Activated CD4-positive, alpha-beta T cell treated with anti-CD3 and anti-CD28 coated beads for 4 hours (primary cell): ENCODE data around the gene SLC25A17.
"Not testable (repeated sequence)": the region's sequence is repeated elsewhere in the genome, so short reads cannot be mapped to it uniquely, and the experiment has no call there.

Experiments
- DNase-seq, 2 donors: peaks; one replicate each; pipeline ENCODE4 v3.0.0-alpha.2; 2020

The SLC25A17 gene, protein sequence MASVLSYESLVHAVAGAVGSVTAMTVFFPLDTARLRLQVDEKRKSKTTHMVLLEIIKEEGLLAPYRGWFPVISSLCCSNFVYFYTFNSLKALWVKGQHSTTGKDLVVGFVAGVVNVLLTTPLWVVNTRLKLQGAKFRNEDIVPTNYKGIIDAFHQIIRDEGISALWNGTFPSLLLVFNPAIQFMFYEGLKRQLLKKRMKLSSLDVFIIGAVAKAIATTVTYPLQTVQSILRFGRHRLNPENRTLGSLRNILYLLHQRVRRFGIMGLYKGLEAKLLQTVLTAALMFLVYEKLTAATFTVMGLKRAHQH

DNA sequence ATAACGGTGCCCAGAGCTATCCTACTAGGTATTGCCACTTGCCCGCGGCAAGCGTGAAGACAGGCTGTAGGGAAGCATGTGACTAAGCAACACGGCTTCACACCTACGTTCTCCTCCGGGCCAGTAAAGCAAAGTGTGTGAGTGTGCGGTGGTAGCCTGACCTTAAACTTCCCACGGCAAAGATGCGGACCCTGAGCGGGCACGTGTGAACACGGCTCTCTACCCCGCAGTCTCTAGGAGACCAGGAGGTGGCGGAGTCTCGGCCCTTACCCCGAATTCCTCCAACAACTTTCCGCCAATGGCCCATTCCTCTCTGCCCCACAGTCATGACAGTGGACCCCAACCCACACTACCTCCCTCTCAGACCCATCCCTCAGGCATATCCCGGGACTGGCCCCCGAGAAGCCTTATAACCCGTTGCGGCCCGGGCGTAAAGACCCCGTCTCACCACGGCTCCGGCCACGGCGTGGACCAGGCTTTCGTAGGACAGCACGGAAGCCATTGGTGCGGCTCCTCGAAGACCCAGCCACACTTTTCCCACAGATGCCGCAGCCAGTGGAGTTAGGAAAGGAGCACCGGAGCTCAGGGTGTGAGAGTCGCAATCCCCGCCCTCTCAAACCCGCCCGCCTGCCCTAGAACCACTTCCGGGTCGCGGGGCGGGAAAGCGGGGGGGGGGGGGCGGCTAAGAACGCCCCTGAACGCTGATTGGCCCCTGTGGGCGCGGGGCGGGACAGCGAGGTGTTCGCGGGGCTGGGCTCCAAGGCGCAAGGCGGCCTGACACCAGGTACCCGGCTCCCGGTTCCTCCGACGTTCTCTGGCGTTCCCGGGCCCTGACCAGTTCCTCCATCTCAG, at the start of gene SLC25A17:
Gene SLC25A17, minus strand, starts transcription at position 600 of the 852 bp plus-strand sequence. Its CDS starts 98 bp downstream, at position 502.
- DNase-seq = peak; percentile 86 to 87

DNA sequence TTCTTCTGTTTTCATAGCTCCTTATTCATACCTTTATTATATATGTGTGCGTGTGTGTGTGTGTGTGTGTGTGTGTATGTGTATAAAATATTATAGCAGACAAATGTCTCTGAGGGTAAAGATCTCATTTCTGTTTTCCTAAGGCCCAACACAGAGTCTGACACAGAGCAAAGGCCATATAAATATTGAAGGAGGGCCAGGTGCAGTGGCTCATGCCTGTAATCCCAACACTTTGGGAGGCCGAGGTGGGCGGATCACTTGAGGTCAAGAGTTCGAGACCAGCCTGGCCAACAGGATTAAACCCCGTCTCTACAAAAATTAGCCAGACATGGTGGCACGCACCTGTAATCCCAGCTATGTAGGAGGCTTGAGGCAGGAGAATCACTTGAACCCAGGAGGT, 49.2 kb upstream of the SLC25A17 start:
- DNase-seq = not testable (repeated sequence)

DNA sequence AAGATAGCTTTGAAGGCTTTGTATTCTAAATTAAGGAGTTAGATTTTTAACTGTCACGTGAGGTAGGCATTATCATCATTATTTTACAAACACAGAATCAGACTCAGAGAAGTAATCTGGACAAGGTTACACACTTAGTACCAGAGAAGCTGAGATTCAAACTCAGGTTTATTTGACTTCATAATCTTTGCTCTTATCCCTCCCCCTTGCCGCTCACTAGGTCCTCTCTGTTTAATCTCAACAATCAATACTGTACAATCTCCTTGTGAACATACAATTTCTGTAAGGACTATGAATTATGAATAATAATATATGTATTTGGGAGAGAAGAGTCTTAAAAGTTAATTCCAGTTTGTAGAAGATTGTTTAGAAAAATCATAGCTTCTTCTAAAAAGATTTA, 48.0 kb upstream of the SLC25A17 start:
- no peak for DNase-seq

DNA sequence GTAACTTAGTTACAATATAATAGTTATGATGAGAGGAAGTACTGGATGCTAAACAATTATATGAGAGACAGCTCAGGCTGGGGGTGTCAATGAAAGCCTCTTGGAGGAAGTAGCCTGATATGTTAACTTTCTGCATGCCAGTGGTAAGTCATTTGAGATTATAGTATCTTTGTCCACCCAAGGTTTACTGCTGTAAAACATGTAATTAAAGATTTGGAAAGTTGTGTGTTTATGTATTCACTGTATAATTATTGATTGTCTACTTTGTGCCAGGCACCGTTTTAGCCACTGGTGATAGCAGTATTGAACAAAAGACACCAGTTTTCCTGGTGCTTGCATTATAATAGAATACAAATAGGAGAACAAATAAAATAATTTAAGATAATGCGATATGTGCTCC, 43.4 kb upstream of the SLC25A17 start:
- no peak for DNase-seq

DNA sequence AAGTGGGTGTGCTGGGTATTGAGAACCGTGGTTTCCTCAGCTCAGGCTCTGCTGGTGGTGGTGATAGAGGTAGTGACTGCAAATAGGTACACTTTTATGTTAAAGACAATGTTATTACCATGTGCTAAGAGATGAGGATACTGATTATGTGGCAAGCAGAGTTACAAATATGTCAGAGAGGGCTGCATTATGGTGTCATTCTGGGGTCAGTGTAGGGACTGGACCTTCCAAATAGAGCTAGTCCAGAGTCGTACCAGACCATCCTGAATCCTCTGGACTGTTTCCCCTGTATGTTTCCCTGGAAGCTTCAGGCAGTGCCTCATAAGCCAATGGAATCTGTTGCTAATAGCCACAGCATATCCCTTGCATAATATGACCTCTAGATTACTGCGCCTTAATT, 42.9 kb upstream of the SLC25A17 start, which contains the start of gene DNAJB7:
Gene DNAJB7, minus strand, starts transcription at position 101 of the 400 bp plus-strand sequence. CDS start 119 bp downstream, outside the sequence.
- no peak for DNase-seq

DNA sequence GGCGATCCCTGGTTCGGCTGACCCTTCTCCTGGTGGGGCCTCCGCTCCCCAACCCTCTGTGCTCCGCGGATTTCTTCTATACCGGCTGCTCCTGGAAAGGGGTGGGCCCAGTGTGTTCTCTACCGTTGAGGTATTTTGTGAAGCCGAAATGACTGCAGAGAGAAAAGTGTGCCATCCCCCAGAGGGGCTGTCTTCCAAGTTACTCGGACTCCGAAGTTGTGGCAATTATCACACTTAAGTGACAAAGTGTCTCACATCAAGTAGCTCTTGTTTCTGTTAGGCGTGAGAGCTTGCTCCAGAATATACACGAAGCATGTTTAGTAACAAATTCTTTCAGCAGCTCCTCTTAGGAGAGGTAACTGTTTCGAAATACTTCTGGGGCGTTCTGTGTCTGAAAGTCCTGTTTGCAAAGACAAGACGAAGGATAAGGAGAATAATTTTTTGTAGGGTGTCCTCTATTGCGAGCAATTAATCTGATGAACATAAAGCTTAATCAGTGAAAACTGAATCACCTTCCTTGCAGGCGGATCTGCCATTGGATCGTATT, 38.2 kb upstream of the SLC25A17 start:
- DNase-seq = no peak

DNA sequence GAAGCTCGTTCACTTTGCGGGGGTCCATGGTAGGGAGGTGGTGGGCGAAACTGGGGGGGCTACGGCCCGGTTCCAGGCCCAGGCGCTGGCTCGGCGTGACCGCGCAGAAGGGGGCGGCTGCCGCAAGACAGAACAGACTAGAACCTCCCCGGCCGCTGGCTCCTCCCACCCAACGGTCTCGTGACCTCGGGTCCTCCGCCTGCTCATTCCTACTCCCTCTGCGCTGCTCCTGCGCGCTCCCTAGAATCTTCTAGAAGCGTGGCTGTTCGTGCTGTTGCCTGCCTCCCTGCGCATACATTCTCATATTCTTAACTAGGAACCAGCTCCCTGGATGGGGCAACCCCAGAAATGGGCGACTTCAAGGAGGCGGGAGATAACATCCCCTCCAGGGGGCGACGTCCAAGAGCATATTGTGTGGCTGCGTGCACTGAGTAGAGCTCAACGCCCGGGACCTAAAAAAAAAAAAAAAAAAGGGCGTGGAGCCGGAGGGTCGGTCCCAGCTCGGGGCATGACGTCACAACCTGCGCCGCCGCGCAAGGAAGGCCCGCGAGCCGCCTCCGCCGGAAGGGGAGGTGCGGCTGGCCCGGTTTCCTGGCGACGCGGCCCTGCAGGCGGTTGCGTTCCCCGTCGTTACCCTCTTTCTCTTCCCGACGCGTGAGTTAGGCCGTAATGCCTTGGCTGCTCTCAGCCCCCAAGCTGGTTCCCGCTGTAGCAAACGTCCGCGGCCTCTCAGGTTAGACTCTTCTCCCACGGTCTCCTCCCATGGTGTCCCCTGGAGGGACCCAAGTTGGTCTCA, 37.6 kb upstream of the SLC25A17 start, which contains the start of the genes ST13 and XPNPEP3:
Gene ST13, minus strand, starts transcription at position 127 of the 796 bp plus-strand sequence. Its CDS starts 99 bp downstream, at position 28.
Gene XPNPEP3, plus strand, starts transcription at position 636 of the 796 bp plus-strand sequence. Its CDS starts 34 bp downstream, at position 670.
- DNase-seq = peak; percentile 95 to 97

DNA sequence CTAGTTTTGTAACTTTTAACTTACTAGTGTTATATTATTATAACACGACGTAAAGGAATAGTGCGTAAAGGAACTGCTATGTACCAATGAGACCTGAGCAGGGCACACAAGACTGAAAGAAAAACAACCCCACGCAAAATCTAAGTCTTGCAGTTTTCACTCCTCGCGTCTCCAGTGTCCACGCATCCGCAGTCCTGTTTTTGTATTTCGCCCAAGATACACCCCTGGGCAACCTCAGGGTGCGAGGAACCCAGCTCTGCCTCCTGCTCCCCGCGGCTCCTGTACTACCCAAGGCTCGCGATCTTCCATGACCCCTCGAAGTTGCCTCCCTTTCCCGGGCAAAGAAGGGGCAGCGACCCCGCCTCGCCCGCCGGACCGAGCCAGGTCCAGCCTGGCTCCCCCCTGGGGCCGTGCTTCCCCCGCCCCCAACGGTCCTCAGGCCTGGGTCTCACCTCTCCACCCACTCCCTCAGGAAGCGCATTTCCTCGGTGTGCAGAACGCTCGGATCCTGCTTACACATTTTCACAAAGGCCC, 36.9 kb upstream of the SLC25A17 start:
- no peak for DNase-seq

DNA sequence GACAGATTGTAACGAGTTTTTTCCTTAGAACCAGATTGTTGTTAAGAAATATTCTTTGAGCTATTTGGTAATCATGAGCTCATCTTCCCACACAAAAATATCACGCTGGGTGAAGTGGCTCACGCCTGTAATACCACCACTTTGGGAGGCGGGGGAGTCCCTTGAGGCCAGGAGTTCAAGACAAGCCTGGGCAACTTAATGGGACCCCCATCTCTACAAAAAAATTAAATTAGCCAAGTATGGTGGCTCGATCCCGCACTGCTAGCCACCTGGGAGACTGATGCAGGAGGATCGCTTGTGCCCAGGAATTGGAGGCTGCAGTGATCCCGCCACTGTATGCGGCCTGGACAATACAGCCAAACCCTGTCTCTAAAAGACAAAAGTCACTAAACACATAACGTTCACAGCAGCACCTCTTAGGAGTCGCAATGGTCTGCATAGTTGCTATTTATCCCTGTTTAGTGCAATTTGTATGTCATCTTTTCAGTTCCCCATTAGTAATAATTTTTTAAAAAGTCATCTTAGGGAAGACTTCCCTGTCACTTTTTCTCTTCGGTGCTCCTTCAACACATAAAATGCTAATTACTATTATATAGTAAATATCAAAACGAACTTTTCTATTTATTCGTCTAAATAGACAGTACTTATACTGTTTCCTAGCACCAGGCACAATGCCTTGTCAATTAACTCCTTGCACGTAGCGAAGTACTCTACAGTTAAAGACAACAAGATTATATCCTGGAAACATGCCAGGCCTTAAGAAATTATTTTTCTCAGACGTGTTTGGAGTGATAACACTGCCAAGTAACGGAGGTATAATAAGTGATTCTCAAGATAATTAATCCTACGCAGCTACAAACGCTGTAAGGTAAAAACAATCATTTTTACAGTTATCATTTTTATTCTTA, 36.2 kb upstream of the SLC25A17 start:
- DNase-seq = peak in 1 of 2 donors; percentile 4

DNA sequence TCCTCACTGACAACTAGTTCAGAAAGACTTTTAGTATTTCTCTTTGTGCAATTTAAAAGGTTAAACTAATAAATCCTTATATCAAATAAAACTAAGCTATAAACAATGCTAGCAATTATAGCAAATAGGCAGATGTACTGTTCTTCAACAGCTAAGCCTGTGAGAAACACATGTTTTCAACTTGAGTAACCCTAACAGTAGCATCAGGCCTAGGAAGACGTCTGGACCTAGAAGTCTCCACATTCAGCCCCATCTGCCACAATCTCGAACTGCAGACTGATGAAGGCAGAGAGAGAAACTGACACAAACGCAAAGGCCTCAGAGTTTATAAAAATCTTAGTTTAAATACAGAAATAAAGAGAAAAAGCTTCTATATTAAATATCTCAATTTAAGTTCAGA, 34.8 kb upstream of the SLC25A17 start:
- DNase-seq = no peak

DNA sequence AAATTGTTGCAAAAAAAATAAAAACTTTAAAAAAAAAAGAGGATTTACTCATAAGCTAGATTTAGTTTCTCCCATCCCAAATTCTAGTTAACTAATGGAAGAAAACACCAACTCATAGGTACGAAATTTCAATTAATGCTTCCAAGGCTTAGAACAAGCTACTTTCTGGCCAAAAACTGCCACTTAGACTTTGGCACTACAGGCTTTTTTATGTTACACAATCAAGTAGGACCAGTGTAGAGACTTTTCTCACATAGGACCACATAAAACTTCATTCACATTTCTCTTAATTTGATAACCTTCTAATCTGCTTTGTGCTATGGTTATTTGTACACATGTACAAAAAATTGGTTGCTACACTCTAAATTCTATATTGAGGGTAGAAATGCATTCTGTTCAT, 34.2 kb upstream of the SLC25A17 start:
- no peak for DNase-seq

DNA sequence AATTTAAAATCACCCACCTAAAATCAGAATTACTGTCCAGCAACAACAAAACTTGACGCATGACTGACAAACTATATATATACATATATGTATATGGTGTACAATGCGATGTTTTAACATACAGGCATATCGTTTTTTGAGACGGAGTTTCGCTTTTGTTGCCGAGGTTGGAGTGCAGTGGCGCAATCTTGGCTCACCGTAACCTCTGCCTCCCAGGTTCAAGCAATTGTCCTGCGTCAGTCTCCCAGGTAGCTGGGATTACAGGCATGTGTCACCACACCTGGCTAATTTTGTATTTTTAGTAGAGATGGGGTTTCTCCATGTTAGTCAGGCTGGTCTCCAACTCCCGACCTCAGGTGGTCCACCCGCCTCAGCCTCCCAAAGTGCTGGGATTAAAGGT, 26.7 kb upstream of the SLC25A17 start:
- DNase-seq = not testable (repeated sequence)

DNA sequence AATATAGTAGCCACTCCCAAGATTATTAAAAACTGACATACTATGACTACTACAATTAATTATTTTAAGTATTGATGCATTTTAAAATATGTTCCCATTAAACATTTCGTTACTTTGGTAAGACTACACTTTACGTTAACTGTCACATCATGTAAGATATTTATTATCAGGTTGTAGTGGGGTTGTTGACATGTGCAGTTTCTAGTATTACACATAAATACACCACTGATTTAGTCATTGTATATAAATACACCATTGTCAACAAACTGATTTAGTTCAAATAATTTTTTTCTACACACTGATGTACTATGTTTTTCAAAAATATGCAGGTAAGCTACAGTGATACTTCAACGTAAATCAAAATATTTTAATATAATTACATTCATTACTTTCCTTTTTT, 25.8 kb upstream of the SLC25A17 start:
- no peak for DNase-seq

DNA sequence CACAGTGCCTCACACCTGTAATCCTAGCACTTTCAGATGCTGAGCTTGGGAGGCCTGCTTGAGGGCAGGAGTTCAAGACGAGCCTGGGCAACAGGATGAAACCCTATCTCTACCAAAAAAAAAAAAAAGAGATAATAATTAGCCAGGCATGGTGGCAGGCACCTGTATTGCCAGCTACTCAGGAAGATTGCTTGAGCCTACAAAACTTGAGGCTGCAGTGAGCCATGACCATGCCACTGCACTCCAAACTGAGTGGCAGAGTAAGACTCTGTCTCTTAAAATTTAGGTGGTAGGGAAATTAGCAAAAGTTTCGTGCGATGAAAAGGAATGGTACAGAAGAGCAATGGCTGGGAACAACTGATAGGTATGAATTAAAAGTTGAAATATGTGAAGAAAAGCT, 19.3 kb upstream of the SLC25A17 start:
- no peak for DNase-seq

DNA sequence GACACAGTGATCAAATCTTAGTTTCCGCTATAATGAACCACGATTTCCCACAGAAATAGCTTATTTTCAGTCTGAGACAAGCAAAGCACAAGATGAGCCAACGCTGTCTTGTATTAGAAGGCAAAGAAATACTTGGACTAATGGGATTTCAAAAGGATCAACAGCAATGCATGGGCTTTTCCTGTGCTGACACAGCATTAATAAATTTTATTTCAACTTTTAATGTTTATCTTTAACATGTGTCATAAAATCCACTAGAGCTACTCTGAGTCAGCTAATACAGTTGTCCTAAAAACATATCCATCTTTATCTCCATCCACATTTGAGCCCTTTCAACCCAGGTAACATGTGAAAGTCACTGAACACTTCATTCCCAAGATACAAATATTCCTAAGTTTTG, 15.5 kb upstream of the SLC25A17 start:
- DNase-seq = no peak

DNA sequence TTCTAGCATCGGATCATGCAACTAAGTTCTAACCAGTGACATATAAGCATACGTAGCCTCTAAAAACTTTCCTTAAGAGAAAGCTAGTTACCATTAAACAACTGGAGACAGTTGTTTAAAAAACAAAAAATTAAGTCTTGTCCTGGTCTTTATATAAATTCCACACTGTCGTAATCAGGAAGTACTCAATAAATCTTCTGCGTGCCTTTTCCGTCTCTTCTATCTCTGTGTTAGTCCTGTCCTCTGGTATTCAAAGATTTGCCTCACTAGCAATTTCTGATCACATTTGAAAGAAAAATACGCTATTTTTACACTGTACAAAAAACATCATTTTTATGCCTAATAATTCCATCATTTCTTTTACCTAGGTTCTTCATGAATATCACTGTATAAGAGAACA, 10.0 kb upstream of the SLC25A17 start:
- no peak for DNase-seq

DNA sequence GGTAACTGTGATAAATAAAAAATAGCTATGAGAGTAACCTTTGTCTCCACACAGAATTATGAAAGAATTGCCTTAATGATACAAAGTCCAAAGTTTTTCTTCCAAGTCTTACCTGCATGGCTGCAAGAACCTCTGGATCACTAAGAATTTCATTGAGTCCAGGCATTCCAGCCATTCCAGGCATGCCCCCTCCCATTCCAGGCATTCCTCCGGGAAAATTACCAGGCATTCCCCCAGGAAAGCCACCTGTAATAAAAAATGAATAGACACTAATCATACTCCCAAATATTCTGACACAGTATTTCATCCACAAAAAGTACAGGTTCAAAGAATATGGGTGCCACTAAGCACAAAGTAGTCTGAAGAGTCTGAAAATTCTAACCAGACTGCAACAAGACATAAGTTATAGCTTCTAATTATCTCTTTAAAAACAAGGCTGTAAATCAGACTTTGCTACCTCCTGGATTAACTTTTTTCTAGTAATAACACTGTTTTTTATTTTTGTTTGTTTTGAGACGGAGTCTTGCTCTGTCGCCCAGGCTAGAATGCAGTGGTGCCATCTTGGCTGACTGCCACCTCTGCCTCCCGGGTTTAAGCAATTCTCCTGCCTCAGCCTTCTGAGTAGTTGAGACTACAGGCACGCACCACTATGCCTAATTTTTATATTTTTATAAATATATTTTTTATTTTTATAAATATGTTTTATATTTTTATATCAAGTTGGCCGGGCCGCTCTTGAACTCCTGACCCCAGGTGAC, 8.0 kb upstream of the SLC25A17 start:
- no peak for DNase-seq

DNA sequence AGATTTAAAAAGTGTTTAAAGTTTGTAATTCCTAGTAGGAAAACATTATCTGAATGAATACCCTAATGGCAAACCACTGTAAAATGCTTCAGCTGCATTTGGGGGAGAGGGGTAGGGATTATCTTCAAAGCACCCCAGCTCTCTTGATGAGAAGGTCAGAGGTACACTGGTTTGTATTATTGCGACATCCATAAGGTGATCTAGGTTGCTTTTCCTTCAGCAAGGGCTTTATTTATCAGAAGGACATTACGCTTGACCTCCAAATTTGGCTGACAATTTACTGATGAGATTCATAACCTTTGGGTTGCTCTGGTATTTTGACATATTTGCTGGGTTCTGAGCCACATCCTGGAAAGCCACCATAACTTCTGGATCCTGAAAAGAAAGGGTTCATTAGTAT, 7.1 kb upstream of the SLC25A17 start:
- DNase-seq = not testable (repeated sequence)

DNA sequence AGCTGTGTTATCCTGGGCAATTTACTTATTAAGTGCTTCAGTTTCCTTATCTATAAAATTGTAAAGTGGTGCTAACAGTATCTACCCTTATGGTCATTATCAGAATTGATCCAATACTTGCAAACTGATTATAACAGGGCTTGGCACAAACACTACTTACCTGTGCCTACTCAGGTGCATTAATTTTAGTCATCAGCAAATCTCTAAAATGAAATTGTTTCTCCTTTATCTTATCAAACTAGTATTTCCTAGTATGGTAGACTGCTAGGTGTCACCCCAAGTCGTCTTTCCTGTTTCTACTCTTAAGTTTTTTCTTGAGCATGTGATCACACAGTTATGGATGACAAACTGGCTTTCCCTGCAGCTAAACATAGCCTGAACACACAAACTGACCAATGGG, 4.3 kb upstream of the SLC25A17 start:
- no peak for DNase-seq

DNA sequence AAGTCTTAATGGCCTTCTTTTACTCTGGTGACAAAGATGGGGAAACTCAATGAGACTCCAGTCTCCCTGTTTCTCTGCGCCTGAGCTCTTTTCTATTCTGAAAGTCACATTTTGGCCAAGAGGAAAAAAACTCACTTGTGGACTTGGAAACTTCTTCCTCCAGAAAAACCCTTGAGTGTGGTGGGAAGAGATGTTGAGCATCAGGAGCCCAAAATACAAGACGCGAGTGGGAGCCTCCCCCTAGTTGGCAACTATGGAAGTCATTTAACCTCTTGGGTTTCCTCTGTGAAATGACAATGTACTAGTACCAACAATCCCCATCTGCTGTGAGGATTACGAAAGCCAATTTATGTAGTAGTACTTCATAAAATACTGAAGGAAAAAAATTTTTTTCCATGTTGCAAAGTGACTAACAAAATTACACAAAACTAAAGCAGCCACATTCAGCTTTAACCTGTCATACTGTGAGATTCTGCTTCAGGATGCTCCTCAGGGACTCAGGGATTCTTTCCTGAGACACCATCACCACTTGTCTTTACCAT, 524 bp upstream of the SLC25A17 start:
- DNase-seq = peak in 1 of 2 donors; percentile 3
